ENCODE data around the gene IQCK. TPM values are rescaled to one million over a fixed set of nuclear protein-coding genes. Genes with fewer than 3 reads are reported as not detected.

IQCK gene, protein sequence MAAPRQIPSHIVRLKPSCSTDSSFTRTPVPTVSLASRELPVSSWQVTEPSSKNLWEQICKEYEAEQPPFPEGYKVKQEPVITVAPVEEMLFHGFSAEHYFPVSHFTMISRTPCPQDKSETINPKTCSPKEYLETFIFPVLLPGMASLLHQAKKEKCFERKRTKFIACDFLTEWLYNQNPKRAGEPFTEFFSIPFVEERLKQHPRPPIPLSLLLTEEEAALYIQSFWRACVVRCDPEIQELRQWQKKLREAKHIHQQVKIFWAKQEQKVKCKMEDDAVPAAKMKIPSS
- 9.3 and 11.9 TPM in 2 replicates for total RNA-seq

DNA sequence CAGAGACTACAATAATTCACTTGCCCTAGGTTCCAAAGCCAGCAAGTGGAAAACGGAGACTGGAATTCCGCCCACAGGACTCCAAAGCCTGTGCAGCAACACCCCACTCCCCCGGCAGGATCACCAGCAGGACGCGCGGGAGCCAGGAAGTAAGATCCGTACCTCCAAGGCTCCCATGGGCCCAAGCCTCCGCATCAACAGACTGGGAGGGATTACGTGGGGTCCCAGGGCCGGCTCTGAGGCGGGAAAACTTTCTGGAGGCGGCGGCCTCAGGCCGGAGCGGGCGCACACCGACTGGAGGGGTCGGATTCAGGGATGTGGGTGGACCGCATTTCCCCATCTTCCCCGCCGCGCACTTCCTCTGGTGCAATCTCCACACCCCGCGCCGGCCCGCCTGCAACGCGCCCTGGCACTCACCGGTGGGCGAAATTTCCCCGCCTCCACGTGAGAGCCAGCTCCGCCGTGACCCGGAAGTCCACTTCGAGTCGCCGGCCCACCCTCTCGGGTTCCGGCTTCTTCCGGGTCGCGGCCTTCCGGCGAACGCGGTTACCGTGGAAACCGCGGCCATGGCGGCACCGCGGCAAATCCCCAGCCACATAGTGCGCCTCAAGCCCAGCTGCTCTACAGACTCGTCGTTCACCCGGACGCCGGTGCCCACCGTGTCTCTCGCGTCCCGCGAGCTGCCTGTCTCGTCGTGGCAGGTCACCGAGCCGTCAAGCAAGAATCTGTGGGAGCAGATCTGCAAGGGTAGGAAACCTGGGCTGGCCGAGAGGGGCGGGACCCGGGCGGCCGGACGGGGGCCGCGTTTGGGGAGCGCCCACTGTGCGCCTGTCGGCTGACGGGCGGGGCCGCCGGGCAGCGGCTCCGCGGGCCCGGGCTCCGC is at the start of gene IQCK, which contains the start of gene KNOP1:
Gene IQCK (plus strand): TSS at position 531 of the 883 bp plus-strand sequence. CDS start 36 bp downstream, at position 567.
Gene KNOP1 (minus strand): TSS at position 487 of the 883 bp plus-strand sequence. CDS start 3,192 bp downstream, outside the sequence.

DNA sequence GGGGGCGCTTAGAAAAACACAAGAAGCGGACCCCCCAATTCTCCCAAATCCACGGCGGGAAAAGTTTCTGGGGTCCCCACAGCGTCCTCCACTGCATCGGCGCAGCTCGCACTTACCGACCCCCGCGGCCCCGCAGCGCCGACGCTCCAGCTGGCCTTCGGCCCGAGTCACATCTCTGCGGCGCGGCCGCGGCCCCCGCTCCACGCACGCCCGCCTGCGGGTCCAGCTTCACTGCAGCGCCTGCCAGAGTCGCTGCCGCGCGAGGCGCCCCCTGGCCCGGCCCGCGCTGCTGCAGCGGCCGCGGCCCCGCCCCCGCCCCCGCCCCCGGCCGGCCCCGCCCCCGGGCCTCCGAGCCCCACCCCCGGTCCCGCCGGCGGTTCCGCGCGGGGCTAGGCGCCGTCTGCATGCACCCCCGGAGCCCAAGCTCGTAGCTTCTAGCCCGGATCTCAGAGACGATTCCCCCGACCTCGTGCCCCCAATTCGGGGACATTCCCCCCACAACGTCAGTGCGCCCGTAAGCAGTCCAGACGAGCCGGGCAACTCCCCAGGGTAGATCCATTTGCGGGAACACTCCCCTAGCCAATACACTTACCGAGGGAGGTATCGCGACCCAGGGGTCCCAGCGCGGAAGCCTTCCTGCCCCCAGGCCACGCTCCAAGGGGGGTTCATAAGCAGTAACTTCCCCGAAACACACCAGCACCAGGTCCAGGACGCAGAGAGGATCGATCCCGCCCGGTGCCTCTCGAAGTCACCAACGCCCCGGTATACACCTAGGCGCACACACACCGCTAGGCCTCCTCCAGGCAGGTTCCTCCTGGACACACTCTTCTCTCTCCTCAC is 166.8 kb downstream of the IQCK start, which contains the start of gene GPRC5B:
Gene GPRC5B (minus strand): TSS at position 238 of the 840 bp plus-strand sequence. CDS start 12,003 bp downstream, outside the sequence.

Other genes starting within 250 kb of the IQCK start
- 41.4 and 42.4 TPM in 2 replicates for gene GDE1, start 196.2 kb upstream of the IQCK start, total RNA-seq
- 9.8 and 9.9 TPM in 2 replicates for gene CCP110, start 194.3 kb upstream of the IQCK start, total RNA-seq
- gene VPS35L, start 162.6 kb upstream of the IQCK start, total RNA-seq: 23.3 and 30.4 TPM in 2 replicates
- 18.9 and 19.2 TPM in 2 replicates for gene KNOP1, start within 50 bp of the IQCK start, total RNA-seq
- 28.4 and 45.8 TPM in 2 replicates for gene GPRC5B, start 166.6 kb downstream of the IQCK start, total RNA-seq